AG10803 (cell line): ENCODE results near the gene CLEC16A.
"Not testable (repeated sequence)": the region's sequence is repeated elsewhere in the genome, so short reads cannot be mapped to it uniquely, and the experiment has no call there.

Source experiments
- DNase-seq: peaks from one replicate; pipeline ENCODE4 v3.0.0; 2010; ENCODE audit warnings: low read depth
- H3K4me3 ChIP-seq: 2 replicates; pipeline ENCODE4 v1.5.1; 2011; ENCODE audit warnings: mild to moderate bottlenecking, low read length, control low read depth
- TF ChIP-seq, protein P1 (sequence below): conservative IDR thresholded peaks from 2 replicates; pipeline ENCODE4 v1.5.1; 2011; ENCODE audit warnings: mild to moderate bottlenecking, low read length, control low read depth, inconsistent platforms

The CLEC16A gene

DNA sequence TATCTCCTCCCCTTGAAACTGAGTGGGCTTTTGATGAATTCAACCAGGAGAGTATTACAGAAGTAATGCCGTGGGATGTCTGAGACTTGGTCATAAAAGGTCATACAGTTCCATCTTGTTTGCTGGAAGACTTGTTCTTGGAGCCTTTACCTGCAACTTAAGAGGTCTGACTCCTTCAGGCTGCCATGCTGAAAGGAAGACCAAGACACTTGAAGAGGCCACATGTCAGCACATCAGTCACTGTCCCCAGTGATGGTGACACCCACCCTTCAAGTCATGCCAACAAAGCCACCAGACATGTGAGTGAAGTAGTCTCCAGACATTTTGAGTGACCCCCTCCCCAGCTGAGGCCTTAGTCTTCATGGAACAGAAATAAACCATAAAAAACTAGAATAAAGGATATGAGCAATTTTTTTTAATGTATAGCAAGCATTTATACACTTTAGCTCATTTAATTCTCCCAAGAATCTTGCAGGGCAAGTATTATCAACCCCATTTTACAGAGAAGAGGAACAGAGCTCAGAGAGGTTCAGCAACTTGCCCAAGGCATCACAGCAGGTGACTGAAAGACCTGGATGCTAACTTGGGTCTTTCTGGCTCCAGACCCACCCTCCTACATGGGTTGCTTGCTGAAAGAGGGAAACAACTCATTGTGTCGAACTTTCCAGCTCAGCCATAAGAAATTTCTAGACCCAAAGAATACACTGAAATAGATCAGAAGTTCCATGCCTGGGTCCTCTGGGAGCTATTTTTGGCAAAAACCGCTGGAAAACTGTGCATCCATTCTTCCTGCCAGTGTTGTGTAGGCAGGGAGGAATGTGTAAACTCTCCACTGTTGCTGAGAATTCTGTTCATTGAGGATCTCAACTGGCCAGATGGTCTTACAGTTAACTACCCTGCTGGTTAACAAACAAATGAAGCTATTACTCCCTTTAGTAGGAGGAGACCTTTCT lies 273.6 kb downstream of the CLEC16A start:
- no peak overlapping the region for H3K4me3 ChIP-seq
- peak; percentile 15 for DNase-seq
- TF ChIP-seq, protein P1, sequence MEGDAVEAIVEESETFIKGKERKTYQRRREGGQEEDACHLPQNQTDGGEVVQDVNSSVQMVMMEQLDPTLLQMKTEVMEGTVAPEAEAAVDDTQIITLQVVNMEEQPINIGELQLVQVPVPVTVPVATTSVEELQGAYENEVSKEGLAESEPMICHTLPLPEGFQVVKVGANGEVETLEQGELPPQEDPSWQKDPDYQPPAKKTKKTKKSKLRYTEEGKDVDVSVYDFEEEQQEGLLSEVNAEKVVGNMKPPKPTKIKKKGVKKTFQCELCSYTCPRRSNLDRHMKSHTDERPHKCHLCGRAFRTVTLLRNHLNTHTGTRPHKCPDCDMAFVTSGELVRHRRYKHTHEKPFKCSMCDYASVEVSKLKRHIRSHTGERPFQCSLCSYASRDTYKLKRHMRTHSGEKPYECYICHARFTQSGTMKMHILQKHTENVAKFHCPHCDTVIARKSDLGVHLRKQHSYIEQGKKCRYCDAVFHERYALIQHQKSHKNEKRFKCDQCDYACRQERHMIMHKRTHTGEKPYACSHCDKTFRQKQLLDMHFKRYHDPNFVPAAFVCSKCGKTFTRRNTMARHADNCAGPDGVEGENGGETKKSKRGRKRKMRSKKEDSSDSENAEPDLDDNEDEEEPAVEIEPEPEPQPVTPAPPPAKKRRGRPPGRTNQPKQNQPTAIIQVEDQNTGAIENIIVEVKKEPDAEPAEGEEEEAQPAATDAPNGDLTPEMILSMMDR = no peak

DNA sequence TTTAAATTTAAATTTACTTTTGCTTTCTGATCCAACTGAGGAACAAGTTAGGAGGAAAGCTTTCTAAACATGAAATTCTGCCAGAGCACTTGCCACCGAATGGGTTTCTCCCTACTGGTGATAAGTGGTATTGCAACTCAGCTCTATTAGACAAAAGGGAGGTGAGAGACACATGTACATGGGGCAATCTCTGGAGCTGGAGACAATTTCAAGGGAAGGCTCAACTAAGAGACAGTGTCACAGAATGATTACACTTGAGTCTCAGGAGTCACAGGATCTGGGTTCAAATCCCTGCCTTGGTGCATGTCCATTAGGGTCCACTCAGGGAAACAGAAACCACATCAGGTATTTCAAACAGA lies 274.2 kb downstream of the CLEC16A start:
- DNase-seq = no peak
- TF ChIP-seq, protein P1 = peak; percentile 46
- H3K4me3 ChIP-seq = no peak overlapping the region

DNA sequence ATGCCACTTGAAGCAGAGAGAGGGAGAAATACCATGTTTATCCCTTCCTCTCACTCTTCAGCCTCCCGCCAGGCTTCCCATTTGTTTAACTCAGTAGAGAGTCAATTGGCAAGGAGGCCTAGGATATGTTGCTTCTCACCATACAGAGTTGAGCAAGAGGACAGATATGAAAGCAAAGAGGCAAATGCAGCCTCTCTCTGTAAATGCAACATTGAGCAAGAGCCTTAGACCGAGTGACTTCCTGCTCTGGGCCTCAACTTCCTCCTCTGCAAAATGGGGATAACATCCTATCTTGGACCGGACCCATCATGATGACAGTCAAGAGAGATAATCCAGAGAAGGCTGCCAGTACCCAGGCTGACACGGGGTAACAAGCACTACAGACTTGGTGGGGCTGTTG lies 274.8 kb downstream of the CLEC16A start:
- TF ChIP-seq, protein P1 = no peak
- no peak for DNase-seq
- no peak overlapping the region for H3K4me3 ChIP-seq

DNA sequence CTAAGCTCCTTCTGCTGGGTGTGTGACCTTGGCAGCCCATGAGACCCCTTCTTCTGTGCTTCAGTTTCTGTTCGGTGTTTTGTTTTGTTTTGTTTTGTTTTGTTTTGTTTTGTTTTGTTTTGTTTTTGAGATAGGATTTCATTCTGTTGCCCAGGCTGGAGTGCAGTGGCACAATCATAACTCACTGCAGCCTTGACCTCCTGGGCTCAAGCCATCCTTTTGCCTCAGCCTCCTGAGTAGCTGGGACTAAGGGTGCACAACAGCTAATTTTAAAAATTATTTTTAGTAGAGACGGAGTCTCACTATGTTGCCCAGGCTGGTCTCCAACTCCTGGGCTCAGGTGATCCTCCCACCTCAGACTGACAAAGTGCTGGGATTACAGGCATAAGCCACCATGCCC lies 276.1 kb downstream of the CLEC16A start:
- H3K4me3 ChIP-seq = not testable (repeated sequence)

DNA sequence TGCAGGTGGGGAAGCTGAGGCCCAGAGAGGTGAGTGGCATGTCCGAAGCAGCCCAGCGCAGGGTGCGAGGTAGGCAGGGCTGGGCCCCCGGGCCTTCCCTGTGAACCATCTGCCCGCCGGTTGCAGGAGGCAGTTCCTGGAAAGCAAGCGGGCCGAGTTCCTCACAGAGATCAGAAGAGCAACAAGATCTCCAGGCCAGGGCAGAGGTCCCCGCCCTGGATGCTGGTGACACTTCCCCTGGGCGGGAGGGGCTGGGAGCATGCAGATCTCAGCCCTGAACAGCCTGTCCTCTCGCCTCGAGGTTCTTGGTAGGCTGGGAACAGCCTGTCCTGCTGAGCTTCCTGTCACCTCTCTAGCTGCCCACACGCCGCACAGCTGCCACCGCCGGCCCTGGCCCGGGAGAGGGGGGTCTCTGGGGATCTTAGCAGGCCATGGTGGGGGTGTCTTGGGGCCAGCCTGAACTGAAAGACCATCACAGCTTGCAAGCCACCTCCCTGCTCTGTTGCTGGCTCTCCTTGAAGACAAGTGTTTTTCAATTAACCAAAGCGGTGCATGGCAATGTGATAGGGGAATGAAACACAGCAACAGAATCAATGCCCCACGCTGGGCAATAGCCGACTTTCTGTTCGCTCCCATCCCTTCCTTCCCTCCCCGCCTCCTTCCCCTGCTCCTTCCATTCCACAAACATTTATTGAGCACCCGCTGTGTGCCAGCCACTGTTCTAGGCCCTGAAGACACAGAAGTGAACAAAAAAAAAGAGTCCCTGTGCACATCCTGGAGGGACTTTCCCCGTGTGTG lies 279.9 kb downstream of the CLEC16A start:
- no peak overlapping the region for H3K4me3 ChIP-seq
- TF ChIP-seq, protein P1 = no peak
- no peak for DNase-seq

More for the DNA sequence above, 276.1 kb downstream of the CLEC16A start:
- DNase-seq = not testable (repeated sequence)

DNA sequence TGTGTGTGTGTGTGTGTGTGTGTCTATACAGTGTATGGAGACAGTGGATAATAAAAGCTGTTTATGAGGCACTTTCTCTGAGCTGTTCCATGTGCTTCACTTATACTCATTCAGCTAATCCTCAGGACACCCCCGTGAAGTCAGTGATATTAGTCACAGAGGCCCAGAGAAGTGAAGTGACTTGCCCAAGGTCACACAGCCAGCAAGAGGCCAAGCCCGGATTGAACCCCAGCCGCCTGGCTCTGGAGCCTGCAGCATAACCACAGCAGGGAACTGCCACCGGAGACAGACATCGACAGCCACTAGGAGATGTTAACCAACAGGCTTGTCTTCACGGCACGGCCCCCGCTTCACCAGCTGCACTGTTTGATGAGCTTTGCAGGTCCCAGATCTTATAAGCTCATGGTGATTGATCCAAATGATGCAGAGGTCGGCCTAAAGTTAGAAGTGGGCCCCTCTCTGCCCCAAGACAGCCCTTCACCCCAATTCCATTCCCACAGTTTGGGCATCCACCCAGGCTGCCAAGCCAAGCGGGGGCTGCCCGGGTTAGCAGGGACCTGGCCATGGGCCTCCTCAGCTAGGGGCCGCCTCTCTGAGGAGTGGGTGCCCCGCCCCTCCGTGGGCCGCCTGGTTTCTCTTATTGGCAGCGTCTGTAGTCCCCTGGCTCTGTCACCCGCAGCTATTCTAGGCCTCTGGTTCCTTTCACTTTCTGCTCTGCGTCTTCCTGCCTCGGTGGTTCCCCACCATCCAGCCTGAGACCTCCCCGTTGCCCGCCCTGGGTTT lies 280.7 kb downstream of the CLEC16A start:
- no peak overlapping the region for H3K4me3 ChIP-seq
- TF ChIP-seq, protein P1 = no peak
- no peak for DNase-seq
